ENCODE results near the gene TM9SF1. TPM values are rescaled to one million over a fixed set of nuclear protein-coding genes. Genes with fewer than 3 reads are reported as not detected.

TM9SF1 gene
- total and polyA plus RNA-seq, 2 of the 13 experiments (the other 11 are each of a cell fraction or from before 2014, with no cell fraction given), result 83.2 to 110 TPM

DNA sequence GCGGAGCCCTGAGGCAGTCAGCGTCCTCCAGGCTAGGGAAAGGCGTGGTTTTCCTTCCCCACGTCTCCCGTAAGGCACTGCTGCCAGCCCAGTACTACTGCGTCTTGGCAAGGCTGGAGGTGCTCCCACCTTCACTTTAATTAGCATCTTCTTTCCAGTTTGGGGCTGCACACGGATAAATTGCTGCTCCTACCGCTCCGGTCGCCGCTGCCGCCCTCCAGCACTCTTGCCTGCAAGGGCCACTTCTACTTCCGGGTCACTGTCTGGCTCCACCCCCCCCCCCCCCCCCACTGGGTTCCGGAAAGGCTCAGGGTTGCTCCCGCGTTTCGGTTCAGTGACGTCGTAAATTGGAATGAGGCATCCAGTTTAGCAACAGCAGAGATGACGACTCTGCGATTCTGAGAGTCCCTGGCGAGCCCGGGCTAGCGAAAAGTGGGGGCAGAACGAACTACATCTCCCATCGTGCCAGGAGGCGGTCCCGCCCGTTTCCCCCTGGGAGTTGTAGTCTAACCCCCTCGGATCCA lies 36.9 kb upstream of the TM9SF1 start, which contains the start of gene NEDD8 (continued):
- TF ChIP-seq ZNF646 (CRISPR knock-in tag; IDR thresholded peaks at IDR 0.05) (no peak), ZSCAN29 (CRISPR knock-in tag; conservative IDR thresholded peaks at IDR 0.05) (no peak; the same call in 1 of the 2 replicates), NFAT5 (CRISPR knock-in tag; IDR thresholded peaks at IDR 0.05) (no peak; the same call in 1 of the 2 replicates), ZNF282 (IDR thresholded peaks at IDR 0.05; ENCODE audit: partially characterized antibody) (no peak), HOXD1 (CRISPR knock-in tag; IDR thresholded peaks at IDR 0.05) (no peak), ZNF24 (IDR thresholded peaks at IDR 0.05) (no peak), PRDM4 (CRISPR knock-in tag; IDR thresholded peaks at IDR 0.05; ENCODE audit: borderline replicate concordance) (no peak), ETV5 (CRISPR knock-in tag; IDR thresholded peaks at IDR 0.05; ENCODE audit: borderline replicate concordance) (peak; percentile 13), ZNF704 (CRISPR knock-in tag; IDR thresholded peaks at IDR 0.05; ENCODE audit: borderline replicate concordance) (no peak; the same call in 1 of the 2 replicates), KLF15 (CRISPR knock-in tag; IDR thresholded peaks at IDR 0.05; ENCODE audit: borderline replicate concordance) (no peak), KDM1A (CRISPR knock-in tag; IDR thresholded peaks at IDR 0.05) (no peak)
- TF ChIP-seq, protein P1, sequence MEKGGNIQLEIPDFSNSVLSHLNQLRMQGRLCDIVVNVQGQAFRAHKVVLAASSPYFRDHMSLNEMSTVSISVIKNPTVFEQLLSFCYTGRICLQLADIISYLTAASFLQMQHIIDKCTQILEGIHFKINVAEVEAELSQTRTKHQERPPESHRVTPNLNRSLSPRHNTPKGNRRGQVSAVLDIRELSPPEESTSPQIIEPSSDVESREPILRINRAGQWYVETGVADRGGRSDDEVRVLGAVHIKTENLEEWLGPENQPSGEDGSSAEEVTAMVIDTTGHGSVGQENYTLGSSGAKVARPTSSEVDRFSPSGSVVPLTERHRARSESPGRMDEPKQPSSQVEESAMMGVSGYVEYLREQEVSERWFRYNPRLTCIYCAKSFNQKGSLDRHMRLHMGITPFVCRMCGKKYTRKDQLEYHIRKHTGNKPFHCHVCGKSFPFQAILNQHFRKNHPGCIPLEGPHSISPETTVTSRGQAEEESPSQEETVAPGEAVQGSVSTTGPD (CRISPR knock-in tag; IDR thresholded peaks at IDR 0.05), result peak; percentile 81
